ENCODE results near the gene PPP2R2C.

PPP2R2C gene

GRCh38 chr4:6383009-6383404 lies 89.4 kb downstream of the PPP2R2C start:
- no peak overlapping the region; the same call in 1 of the 2 replicates for H3K27ac ChIP-seq
- TF ChIP-seq CTCF (conservative IDR thresholded peaks at IDR 0.05; ENCODE audit: low read depth), result no peak
- DNase-seq (ENCODE audit: low spot score), result no peak
- ChIA-PET CTCF (no interaction called here), POLR2A (ENCODE audit: low non-redundant PET) (no interaction called here)

DNA sequence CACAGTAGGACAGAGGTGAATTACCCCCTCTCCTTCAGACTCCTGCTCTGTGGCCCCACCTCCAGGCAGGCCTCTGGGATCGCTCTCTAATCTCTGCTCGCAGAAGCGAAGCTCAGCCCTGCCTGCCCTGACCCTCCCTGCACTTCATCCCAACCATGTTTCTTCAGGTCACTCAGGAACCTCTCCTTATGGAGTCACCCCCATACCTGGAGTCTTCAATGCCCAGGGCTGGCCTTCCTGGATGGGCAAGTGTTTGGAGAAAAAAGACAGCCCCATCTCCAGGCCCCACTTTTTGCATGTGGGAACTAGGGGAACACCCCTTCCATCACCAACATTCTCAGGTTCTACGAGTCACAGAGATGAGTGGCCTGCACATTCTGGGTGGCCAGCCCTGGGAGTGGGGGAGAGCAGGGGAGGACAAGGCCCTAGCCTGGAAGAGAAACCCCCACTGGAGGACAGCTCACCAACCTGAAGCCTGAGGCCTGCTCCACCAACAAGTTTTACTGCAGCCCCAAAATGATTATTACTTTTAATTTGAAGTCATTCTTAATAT lies 90.8 kb downstream of the PPP2R2C start:
- ChIA-PET POLR2A (ENCODE audit: low non-redundant PET) (no interaction called here), CTCF (no interaction called here)
- no peak overlapping the region for H3K27ac ChIP-seq
- no peak for TF ChIP-seq CTCF (conservative IDR thresholded peaks at IDR 0.05; ENCODE audit: low read depth)
- no peak for DNase-seq (ENCODE audit: low spot score)

- no peak overlapping the region for H3K27ac ChIP-seq
- DNase-seq (ENCODE audit: low spot score), result no peak
- CTCF ChIA-PET, result no interaction called here
- POLR2A ChIA-PET (ENCODE audit: low non-redundant PET), result no interaction called here
- no peak for TF ChIP-seq CTCF (conservative IDR thresholded peaks at IDR 0.05; ENCODE audit: low read depth)
These were observed 91.5 kb downstream of the PPP2R2C start for GRCh38 chr4:6380746-6381410.

DNA sequence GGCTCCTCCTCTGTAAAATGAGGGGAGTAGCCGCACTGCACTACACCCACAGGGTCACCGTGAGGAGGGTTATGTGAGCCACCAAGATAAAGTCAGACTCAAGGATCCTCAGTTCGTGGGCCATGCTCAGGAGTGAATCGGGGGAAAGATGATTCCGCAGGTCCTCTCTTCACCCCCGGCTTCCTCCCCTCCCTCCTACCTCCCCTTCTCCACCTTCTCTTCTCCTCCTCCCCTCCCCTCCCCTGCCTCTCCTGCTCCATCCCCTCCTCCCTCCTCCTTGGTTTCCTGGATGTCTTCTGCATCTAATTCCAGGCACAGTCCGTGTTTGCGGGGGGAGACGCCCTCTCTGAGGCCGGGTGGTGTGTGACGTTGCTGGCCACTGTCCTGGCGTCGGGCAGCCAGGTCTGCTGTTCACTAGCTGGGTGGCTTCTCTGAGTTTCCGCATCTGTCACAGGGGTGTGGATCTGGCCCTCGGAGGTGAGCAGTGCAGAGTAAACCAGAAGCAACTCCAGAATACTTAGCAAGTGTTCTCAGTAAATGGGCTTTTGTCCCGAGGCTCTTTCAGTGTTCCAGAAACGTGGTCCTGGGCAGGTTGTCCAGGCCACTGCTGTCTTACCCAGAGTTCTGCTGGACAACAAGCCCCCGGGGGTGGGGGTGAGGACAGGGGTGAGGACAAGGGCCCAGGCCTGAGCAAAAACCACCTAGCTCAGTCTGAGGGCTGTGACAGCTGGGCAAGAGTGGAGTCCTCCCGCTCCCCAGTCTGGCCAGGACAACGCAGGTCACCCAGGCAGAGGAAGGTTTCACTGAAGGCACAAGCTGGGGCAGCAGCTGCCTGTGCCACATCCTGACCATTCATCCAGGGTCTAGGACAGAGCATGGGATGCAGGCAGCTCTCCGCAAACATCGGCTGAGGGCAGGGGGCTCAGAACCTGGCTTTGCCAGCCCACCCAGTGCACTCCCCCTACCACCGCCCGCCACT lies 92.4 kb downstream of the PPP2R2C start:
- H3K27ac ChIP-seq, result no peak overlapping the region
- POLR2A ChIA-PET (ENCODE audit: low non-redundant PET), result no interaction called here
- no peak for TF ChIP-seq CTCF (conservative IDR thresholded peaks at IDR 0.05; ENCODE audit: low read depth)
- DNase-seq (ENCODE audit: low spot score), result no peak
- CTCF ChIA-PET, result no interaction called here

DNA sequence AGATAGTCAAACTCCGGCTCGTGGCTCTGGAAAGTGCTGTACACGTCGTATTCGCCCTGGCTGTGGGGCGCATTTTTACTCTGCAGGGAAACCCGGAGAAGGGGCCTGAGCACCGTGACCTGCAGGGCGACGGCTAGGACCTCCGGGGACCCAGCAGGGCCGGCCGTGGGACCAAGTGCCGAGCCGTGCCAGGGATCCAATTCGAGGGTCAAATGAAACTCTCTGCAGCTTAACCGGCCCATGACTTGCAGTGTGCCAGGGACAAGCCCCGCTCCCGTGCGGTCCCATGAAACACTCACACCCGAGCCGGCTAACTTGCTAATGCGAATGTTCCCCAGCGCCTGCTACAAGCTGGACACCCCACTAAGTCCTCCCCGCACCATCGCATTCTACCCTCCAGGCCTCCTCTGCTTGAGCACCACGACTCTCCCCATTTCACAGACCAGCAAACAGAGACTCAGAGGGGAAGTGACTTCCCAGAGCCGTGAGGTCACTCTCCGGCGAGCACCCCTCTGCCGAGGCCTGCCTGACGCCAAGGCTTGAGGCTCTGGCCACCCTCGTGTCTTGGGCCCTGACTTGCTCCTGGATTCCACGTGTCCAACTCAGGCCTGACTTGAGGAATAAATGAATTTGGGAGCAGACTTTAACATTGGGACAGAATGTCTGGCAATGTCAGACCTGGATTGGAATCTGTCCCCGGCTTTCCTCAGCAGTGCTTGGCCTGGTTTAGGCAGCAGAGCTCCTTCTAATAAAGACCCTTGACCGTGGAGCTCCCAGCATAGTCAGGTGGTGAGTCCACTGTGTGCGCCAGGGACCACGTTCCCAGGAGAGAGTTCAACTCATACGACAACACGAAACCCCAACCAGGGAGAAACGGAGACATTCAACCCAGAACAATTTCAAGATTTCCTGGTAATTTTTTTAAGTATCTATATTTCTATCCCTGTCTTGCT lies 93.6 kb downstream of the PPP2R2C start:
- no peak overlapping the region for H3K27ac ChIP-seq
- POLR2A ChIA-PET (ENCODE audit: low non-redundant PET), result no interaction called here
- TF ChIP-seq CTCF (conservative IDR thresholded peaks at IDR 0.05; ENCODE audit: low read depth), result no peak
- DNase-seq (ENCODE audit: low spot score), result no peak
- CTCF ChIA-PET, result no interaction called here

Measured in RWPE1 (cell line).